OCI-LY1 (cell line): ENCODE data around the gene EMC8.

Source experiments
- CTCF ChIP-seq: fragments of 200-600 bp; sonication (generic), shearing (Covaris generic); IDR thresholded peaks from 2 replicates; pipeline ENCODE4 v1.5.1; 2017; ENCODE audit warnings: mild to moderate bottlenecking, antibody characterized with exemption, low read length, moderate library complexity, mixed read lengths
- EZH2 ChIP-seq: fragments of 200-600 bp; sonication (generic), shearing (Covaris generic); IDR thresholded peaks from 2 replicates; pipeline ENCODE4 v1.8.0; 2017; ENCODE audit warnings: borderline replicate concordance, mixed run types, mild to moderate bottlenecking, antibody characterized with exemption, low read length, moderate library complexity, mixed read lengths

DNA sequence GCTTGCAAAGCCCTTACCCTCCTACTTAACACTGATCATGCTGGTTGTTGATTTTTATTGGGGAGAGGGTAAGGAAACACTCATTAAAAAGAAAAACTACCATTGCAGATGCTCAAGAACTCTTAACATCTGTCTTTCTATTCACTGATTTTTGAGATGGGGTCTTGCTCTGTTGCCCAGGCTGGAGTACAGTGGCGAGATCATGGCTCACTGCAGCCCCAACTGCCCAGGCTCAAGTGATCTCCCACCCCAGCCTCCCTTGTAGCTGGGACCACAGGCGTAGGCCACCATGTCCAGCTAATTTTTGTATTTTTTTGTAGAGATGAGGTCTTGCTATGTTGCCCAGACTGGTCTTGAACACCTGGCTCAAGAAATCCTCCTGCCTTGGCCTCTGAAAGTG lies 14.5 kb downstream of the EMC8 start:
- no peak for TF ChIP-seq CTCF
- TF ChIP-seq EZH2, result no peak
